Activated T-cell treated with anti-CD3 and anti-CD28 coated beads, Interleukin-2, amount 50 U/mL, for 72 hours (primary cell): ENCODE measurements around the gene SLC27A1. TPM values are rescaled to one million over a fixed set of nuclear protein-coding genes. Genes with fewer than 3 reads are reported as not detected.
A peak's percentile ranks its signal among the peaks of the same experiment; 100 is the strongest.

ENCODE experiments used
- ATAC-seq, 2 donors: fragments of 150-1000 bp; cut with Tn5 transposase; replicated peaks in 1 of 2; 2 replicates each; pipeline ENCODE4 v1.10.0; 2021; ENCODE audit warnings: moderate library complexity in 2 of 2, mild to moderate bottlenecking in 1 of 2
- DNase-seq, 2 donors: peaks; one replicate each; pipeline ENCODE4 v3.0.0; 2021 to 2022; ENCODE audit warnings: mixed read lengths in 1 of 2
- H3K27ac Mint-ChIP-seq: one replicate; pipeline ENCODE4 v1.8.0; 2022; ENCODE audit warnings: mild to moderate bottlenecking, moderate library complexity, mixed read lengths
- H3K27me3 Mint-ChIP-seq: one replicate; pipeline ENCODE4 v1.8.0; 2022; ENCODE audit warnings: low read depth, mixed read lengths
- H3K36me3 Mint-ChIP-seq, 2 donors: one replicate each; pipeline ENCODE4 v1.8.0; 2022; ENCODE audit warnings: mixed read lengths in 2 of 2, mild to moderate bottlenecking in 1 of 2; ENCODE audit not compliant: insufficient read depth in 2 of 2
- H3K4me1 Mint-ChIP-seq: one replicate; pipeline ENCODE4 v1.8.0; 2022; ENCODE audit warnings: low read depth, mixed read lengths
- H3K4me3 Mint-ChIP-seq, 2 donors: one replicate each; pipeline ENCODE4 v1.8.0; 2022; ENCODE audit warnings: mild to moderate bottlenecking in 2 of 2, mixed read lengths in 2 of 2, moderate library complexity in 2 of 2
- H3K9me3 Mint-ChIP-seq, 2 donors: one replicate each; pipeline ENCODE4 v1.8.0; 2022; ENCODE audit warnings: mixed read lengths in 2 of 2
- total RNA-seq, 2 donors: library from RNA; stranded (reverse); gene quantifications; one replicate each; pipeline ENCODE4 v1.2.3, GENCODE V29; 2022

The SLC27A1 gene
- total RNA-seq: 1 to 10 TPM; 3.5 to 4.4 TPM

DNA sequence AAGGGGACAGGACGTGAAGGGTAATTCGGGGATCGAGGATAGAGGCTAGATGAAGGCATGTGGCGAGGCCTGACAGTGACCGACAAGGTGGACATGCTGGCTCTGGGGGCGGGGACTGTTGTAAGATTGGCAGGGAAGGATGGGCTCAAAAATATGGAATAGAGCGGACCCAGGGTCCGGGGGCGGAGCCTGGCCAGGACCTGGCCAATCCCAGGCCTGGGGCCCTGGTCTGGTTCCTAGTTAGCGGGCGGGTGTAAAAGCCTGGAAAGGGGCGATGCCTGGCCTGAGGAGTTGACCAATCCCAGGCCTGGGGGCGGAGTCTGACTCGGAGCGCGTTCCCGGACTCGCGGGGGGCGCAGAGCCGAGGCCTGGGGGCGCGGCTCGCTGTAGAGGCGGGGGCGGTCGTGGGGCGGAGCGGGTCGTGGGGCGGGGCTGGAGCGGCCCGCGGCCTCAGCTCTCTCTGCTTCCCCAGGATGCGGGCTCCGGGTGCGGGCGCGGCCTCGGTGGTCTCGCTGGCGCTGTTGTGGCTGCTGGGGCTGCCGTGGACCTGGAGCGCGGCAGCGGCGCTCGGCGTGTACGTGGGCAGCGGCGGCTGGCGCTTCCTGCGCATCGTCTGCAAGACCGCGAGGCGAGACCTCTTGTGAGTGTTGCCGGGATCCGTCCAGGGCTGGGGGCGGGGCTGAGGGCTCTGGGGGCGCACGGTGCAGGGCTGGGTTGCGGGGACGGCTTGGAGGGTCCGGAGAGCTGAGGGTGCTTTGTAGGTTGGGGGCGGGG lies at the start of gene SLC27A1:
SLC27A1 (plus strand) TSS at position 457 of the 774 bp plus-strand sequence; CDS start at position 474, 17 bp downstream.
- no peaks in the 10 kb centered on the region for H3K36me3 Mint-ChIP-seq
- peak within 1 kb of the TSS; percentile 85 to 100 for H3K4me3 Mint-ChIP-seq
- ATAC-seq (peak; percentile 82 to 83), DNase-seq (peak; percentile 88 to 91)
- H3K4me1 Mint-ChIP-seq: peaks cover 44% of the 10 kb centered on the region
- peak within 1 kb of the TSS; percentile 35 for H3K27ac Mint-ChIP-seq
- no peaks in the 10 kb centered on the region for H3K9me3 Mint-ChIP-seq
- H3K27me3 Mint-ChIP-seq: no peaks in the 10 kb centered on the region

- Mint-ChIP-seq H3K9me3 (no peaks in the 10 kb centered on the region), H3K4me3 (no peak overlapping the region), H3K36me3 (no peaks in the 10 kb centered on the region), H3K27me3 (no peaks in the 10 kb centered on the region), H3K27ac (no peak overlapping the region), H3K4me1 (peaks cover 18% of the 10 kb centered on the region)
- ATAC-seq (no peak), DNase-seq (no peak)
Measured at GRCh38 chr19:17421942-17422341, 48.4 kb upstream of the SLC27A1 start.

GRCh38 chr19:17423429-17424208 lies 46.7 kb upstream of the SLC27A1 start:
- no peak overlapping the region for H3K4me3 Mint-ChIP-seq
- no peaks in the 10 kb centered on the region for H3K9me3 Mint-ChIP-seq
- DNase-seq: no peak
- H3K27me3 Mint-ChIP-seq: no peaks in the 10 kb centered on the region
- no peak overlapping the region for H3K27ac Mint-ChIP-seq
- no peak for ATAC-seq
- H3K36me3 Mint-ChIP-seq: no peaks in the 10 kb centered on the region
- H3K4me1 Mint-ChIP-seq: peaks cover 17% of the 10 kb centered on the region

DNA sequence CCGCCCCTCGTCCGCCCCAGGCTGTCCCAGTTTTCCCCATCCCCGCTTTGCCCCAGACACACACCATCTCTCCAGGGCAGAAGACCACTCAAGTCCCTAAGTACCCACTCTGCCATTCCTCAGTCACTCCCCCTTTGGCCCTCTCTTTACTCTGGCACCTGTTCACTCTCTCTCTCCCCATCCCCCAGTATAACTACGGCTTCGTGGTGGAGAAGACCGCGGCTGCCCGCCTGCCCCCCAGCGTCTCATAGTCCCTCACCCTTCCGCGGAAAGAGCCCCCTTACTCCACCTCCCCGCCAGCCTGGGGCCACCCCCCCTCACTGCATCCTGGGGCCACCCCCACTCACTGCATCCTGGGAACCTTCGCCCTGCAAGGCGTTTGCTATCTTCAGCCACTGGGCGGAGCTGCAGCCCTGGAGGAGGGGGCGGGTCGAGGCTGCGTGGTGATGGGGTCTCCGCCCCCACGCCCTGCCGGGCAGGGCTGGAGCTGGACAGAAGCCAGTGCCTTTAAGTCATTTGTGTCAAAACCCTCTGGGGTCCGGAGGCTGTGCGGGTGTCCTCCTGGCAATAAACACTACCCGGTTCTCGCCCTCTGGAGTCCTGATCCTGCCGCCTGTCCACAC lies 45.5 kb upstream of the SLC27A1 start:
- Mint-ChIP-seq H3K27ac (no peak overlapping the region), H3K36me3 (no peaks in the 10 kb centered on the region), H3K9me3 (no peaks in the 10 kb centered on the region), H3K4me1 (peaks cover 8% of the 10 kb centered on the region), H3K27me3 (no peaks in the 10 kb centered on the region), H3K4me3 (no peak overlapping the region)
- DNase-seq (peak; percentile 42 to 43), ATAC-seq (peak; percentile 47 to 62)

DNA sequence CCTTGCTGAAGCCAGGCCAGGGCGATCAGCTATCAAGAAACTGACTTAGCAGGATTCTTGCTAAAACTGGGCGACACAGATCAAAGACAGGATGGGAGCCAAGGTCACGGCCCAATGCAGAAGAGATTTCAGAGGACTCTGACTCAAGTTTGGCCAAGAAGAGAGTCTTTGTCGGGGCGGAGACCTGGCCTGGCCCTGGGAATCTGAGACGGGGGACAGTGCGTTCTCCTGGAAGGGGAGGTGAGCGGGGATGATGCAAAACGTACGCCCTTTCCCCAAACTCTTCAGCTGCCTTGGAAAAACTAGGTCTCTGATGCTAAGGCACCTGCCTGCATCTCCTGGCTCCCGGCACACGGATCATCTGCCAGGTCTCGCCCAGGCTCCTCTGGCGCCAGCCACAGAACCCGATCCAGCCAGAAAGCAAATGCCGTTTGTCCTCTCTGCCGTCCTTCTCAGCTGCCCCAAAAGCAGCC lies 40.6 kb upstream of the SLC27A1 start:
- Mint-ChIP-seq H3K4me3 (no peak overlapping the region), H3K27me3 (no peaks in the 10 kb centered on the region), H3K9me3 (no peaks in the 10 kb centered on the region), H3K36me3 (no peaks in the 10 kb centered on the region), H3K27ac (no peak overlapping the region), H3K4me1 (no peaks in the 10 kb centered on the region)
- DNase-seq (no peak), ATAC-seq (no peak)

DNA sequence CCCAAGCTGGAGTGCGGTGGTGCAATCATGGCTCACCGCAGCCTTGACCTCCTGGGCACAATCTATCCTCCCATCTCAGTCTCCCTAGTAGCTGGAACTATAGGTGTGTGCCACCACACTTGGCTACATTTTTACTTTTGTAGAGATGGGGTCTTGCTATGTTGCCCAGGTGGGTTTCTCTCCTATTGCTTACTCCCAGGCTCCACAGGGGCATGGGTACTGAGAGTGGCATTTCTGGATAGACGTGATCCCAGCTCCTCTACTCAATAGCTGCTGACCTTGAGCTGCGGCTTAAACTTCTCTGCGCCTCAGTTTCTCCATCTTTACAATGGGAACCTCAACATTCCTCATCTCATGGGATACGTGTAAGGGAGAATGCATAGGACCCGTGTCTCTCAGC lies 38.9 kb upstream of the SLC27A1 start:
- DNase-seq (no peak), ATAC-seq (no peak)
- Mint-ChIP-seq H3K4me1 (no peaks in the 10 kb centered on the region), H3K27ac (no peak overlapping the region), H3K36me3 (no peaks in the 10 kb centered on the region), H3K27me3 (no peaks in the 10 kb centered on the region), H3K4me3 (no peak overlapping the region), H3K9me3 (no peaks in the 10 kb centered on the region)

- H3K36me3 Mint-ChIP-seq: no peaks in the 10 kb centered on the region
- H3K9me3 Mint-ChIP-seq: no peaks in the 10 kb centered on the region
- no peaks in the 10 kb centered on the region for H3K27me3 Mint-ChIP-seq
- DNase-seq (no peak), ATAC-seq (no peak)
- H3K4me3 Mint-ChIP-seq: no peak overlapping the region
- no peak overlapping the region for H3K27ac Mint-ChIP-seq
- no peaks in the 10 kb centered on the region for H3K4me1 Mint-ChIP-seq
Measured at GRCh38 chr19:17435218-17435617, 35.1 kb upstream of the SLC27A1 start.

DNA sequence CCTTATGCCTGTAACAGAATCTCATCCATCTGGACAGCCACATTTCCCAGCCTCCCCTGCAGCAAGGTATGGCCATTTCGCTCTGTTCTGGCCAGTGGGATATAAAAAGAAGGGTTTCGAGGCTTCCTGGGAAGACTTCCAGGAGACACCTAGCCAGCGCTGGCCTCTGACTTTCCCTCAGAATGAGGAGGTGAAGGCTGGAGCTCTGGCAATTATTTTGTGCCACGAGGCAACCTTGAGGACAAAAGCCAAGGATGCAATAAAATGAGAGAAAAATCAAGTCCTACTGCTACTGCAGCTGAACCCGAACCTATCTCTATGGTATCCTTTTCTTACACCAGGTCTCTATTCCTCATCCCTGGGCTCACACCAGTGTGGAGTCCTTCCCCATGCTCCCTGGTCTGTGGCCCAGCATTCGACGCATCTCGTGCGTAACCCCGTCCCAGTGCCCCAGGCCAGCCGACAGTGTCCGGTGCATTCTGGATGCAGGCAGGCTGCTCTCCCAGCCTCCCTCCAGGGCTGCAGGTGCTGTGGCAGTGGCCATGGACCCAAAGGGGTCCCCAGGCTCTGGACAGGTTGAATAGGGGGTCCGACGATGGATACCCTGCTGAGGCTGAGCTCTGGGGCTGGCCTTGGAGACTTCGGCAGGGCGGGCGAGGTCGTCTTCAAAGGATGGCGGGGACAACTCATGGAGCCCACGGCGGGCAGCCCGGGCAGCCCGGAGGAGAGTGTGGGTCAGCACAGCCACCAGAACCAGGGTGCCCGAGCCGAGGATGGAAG lies 34.0 kb upstream of the SLC27A1 start:
- no peak for ATAC-seq
- Mint-ChIP-seq H3K4me3 (no peak overlapping the region), H3K4me1 (no peaks in the 10 kb centered on the region), H3K27me3 (no peaks in the 10 kb centered on the region), H3K9me3 (no peaks in the 10 kb centered on the region), H3K36me3 (no peaks in the 10 kb centered on the region), H3K27ac (no peak overlapping the region)
- no peak for DNase-seq

DNA sequence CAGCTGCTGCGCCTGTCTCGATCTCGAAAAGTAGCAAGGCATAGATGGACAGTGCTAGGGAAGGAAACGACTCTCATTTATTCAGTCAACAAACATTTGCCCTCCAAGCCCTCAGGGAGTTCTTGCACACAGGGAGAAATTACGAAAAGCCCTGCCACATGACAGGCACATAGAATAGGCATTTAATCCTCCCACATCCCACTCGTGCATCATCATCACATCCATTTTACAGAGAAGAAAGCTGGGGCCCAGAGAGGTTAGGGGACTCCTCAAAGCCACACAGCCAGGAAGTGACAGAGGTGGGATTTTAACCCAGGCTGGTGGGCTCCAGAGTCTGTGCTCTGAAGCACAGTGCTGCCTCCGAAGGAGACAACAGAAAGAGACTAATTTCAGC lies 33.5 kb upstream of the SLC27A1 start:
- DNase-seq (no peak), ATAC-seq (no peak)
- H3K27me3 Mint-ChIP-seq: no peaks in the 10 kb centered on the region
- no peaks in the 10 kb centered on the region for H3K9me3 Mint-ChIP-seq
- H3K4me3 Mint-ChIP-seq: no peak overlapping the region
- H3K4me1 Mint-ChIP-seq: no peaks in the 10 kb centered on the region
- H3K36me3 Mint-ChIP-seq: no peaks in the 10 kb centered on the region
- H3K27ac Mint-ChIP-seq: no peak overlapping the region

GRCh38 chr19:17441241-17442021 lies 28.9 kb upstream of the SLC27A1 start:
- H3K27me3 Mint-ChIP-seq: no peaks in the 10 kb centered on the region
- no peaks in the 10 kb centered on the region for H3K4me1 Mint-ChIP-seq
- ATAC-seq (peak; percentile 66 to 67), DNase-seq (peak; percentile 32 to 33)
- H3K36me3 Mint-ChIP-seq: no peaks in the 10 kb centered on the region
- H3K4me3 Mint-ChIP-seq: no peak overlapping the region
- no peaks in the 10 kb centered on the region for H3K9me3 Mint-ChIP-seq
- no peak overlapping the region for H3K27ac Mint-ChIP-seq

GRCh38 chr19:17445526-17446165 lies 24.7 kb upstream of the SLC27A1 start:
- ATAC-seq (no peak), DNase-seq (no peak)
- Mint-ChIP-seq H3K9me3 (peaks cover 0 to 3% of the 10 kb centered on the region in 2 donors), H3K27ac (no peak overlapping the region), H3K27me3 (peaks cover 16% of the 10 kb centered on the region), H3K4me1 (peaks cover 9% of the 10 kb centered on the region), H3K4me3 (no peak overlapping the region), H3K36me3 (peaks cover 2 to 3% of the 10 kb centered on the region in 2 donors)

GRCh38 chr19:17447704-17448130 lies 22.6 kb upstream of the SLC27A1 start:
- H3K27ac Mint-ChIP-seq: no peak overlapping the region
- peak overlapping the region; percentile 36 to 55 for H3K4me3 Mint-ChIP-seq
- H3K4me1 Mint-ChIP-seq: peaks cover 16% of the 10 kb centered on the region
- H3K36me3 Mint-ChIP-seq: peaks cover 2 to 3% of the 10 kb centered on the region in 2 donors
- ATAC-seq (no peak), DNase-seq (no peak)
- H3K9me3 Mint-ChIP-seq: peaks cover 0 to 3% of the 10 kb centered on the region in 2 donors
- H3K27me3 Mint-ChIP-seq: peaks cover 16% of the 10 kb centered on the region
